ENCODE measurements around the gene ALPK3. TPM values are rescaled to one million over a fixed set of nuclear protein-coding genes. Genes with fewer than 3 reads are reported as not detected.

Gene ALPK3
- polyA plus RNA-seq, 1 donor (not counting 4 experiments of a cell fraction or from before 2014, with no cell fraction given), result 0.07 TPM

GRCh38 chr15:84810073-84810840 lies 6.9 kb upstream of the ALPK3 start:
- Histone ChIP-seq H3K9me1 (ENCODE audit: control insufficient read depth, extremely low read depth, insufficient read depth, low read length) (no peaks in the 10 kb centered on the region), H3K36me3 (ENCODE audit: control insufficient read depth in 2 of 2, extremely low read depth in 1 of 2, insufficient read depth in 2 of 2, low read length in 2 of 2) (no peaks in the 10 kb centered on the region), H3K9me3 (ENCODE audit: control insufficient read depth, low read depth, low read length) (no peaks in the 10 kb centered on the region), H3K27me3 (ENCODE audit: control insufficient read depth, extremely low read depth, insufficient read depth, low read length) (no peaks in the 10 kb centered on the region), H3K4me3 (ENCODE audit: control insufficient read depth in 2 of 3, extremely low read depth in 1 of 3, insufficient read depth in 2 of 3, low read depth in 1 of 3, low read length in 3 of 3) (no peak overlapping the region), H2AFZ (ENCODE audit: control insufficient read depth, low read length) (no peak overlapping the region), H4K20me1 (ENCODE audit: control insufficient read depth, extremely low read depth, insufficient read depth, low read length) (no peaks in the 10 kb centered on the region), H3K4me1 (ENCODE audit: control insufficient read depth, extremely low read depth, insufficient read depth, low read length) (no peaks in the 10 kb centered on the region), H3K9ac (ENCODE audit: control insufficient read depth, extremely low read depth, insufficient read depth, low read length) (no peak overlapping the region), H3K79me2 (ENCODE audit: control insufficient read depth, insufficient read depth, low read length) (no peaks in the 10 kb centered on the region), H3K4me2 (ENCODE audit: control insufficient read depth, extremely low read depth, insufficient read depth, low read depth, low read length) (no peak overlapping the region), H3K27ac (ENCODE audit: control insufficient read depth, insufficient read depth, low read length) (no peak overlapping the region)
- dilution Hi-C loops (cut with MboI; ENCODE audit: extremely low pct_ligation_motif_present, low sequenced_read_pairs), result no loop called here
- no peak for TF ChIP-seq CTCF (optimal IDR thresholded peaks at IDR 0.05 in 1 of 3, IDR thresholded peaks at IDR 0.05 in 1 of 3, conservative IDR thresholded peaks at IDR 0.05 in 1 of 3; ENCODE audit: extremely low read depth in 1 of 3, insufficient read depth in 2 of 3, low read length in 3 of 3)
- no peak for TF ChIP-seq EZH2 (IDR thresholded peaks at IDR 0.05; ENCODE audit: low read length)
- FAIRE-seq (no peak), DNase-seq (ENCODE audit: low read depth, low spot score) (no peak)

- DNase-seq (ENCODE audit: low read depth, low spot score) (no peak), FAIRE-seq (no peak)
- Histone ChIP-seq H3K4me2 (ENCODE audit: control insufficient read depth, extremely low read depth, insufficient read depth, low read depth, low read length) (no peak overlapping the region), H4K20me1 (ENCODE audit: control insufficient read depth, extremely low read depth, insufficient read depth, low read length) (no peaks in the 10 kb centered on the region), H2AFZ (ENCODE audit: control insufficient read depth, low read length) (no peak overlapping the region), H3K27ac (ENCODE audit: control insufficient read depth, insufficient read depth, low read length) (no peak overlapping the region), H3K4me1 (ENCODE audit: control insufficient read depth, extremely low read depth, insufficient read depth, low read length) (no peaks in the 10 kb centered on the region), H3K9me1 (ENCODE audit: control insufficient read depth, extremely low read depth, insufficient read depth, low read length) (no peaks in the 10 kb centered on the region), H3K79me2 (ENCODE audit: control insufficient read depth, insufficient read depth, low read length) (no peaks in the 10 kb centered on the region), H3K27me3 (ENCODE audit: control insufficient read depth, extremely low read depth, insufficient read depth, low read length) (no peaks in the 10 kb centered on the region), H3K9me3 (ENCODE audit: control insufficient read depth, low read depth, low read length) (no peaks in the 10 kb centered on the region), H3K9ac (ENCODE audit: control insufficient read depth, extremely low read depth, insufficient read depth, low read length) (no peak overlapping the region), H3K36me3 (ENCODE audit: control insufficient read depth in 2 of 2, extremely low read depth in 1 of 2, insufficient read depth in 2 of 2, low read length in 2 of 2) (no peaks in the 10 kb centered on the region), H3K4me3 (ENCODE audit: control insufficient read depth in 2 of 3, extremely low read depth in 1 of 3, insufficient read depth in 2 of 3, low read depth in 1 of 3, low read length in 3 of 3) (no peak overlapping the region)
- dilution Hi-C loops (cut with MboI; ENCODE audit: extremely low pct_ligation_motif_present, low sequenced_read_pairs), result no loop called here
- TF ChIP-seq EZH2 (IDR thresholded peaks at IDR 0.05; ENCODE audit: low read length), result no peak
- no peak for TF ChIP-seq CTCF (optimal IDR thresholded peaks at IDR 0.05 in 1 of 3, IDR thresholded peaks at IDR 0.05 in 1 of 3, conservative IDR thresholded peaks at IDR 0.05 in 1 of 3; ENCODE audit: extremely low read depth in 1 of 3, insufficient read depth in 2 of 3, low read length in 3 of 3)
Measured at GRCh38 chr15:84811151-84811550, 6.0 kb upstream of the ALPK3 start.
